GM10248 (cell line): ENCODE data around the gene MLLT1.

ENCODE experiments used
- CTCF ChIA-PET: fragments of 300-600 bp; sonication (Branson Sonifier 250); formaldehyde crosslinking; extraction: SDS; loops from one replicate; lab custom pipeline; 2021; ENCODE audit warnings: antibody characterized with exemption; lab: Yijun Ruan, JAX
- POLR2A ChIA-PET: fragments of 350-650 bp; sonication (Branson Sonifier 250); formaldehyde crosslinking; extraction: SDS; loops from one replicate; lab custom pipeline; 2020; ENCODE audit warnings: antibody characterized with exemption; lab: Yijun Ruan, JAX
- DNase-seq: peaks from one replicate; pipeline ENCODE4 v3.0.0; 2012; ENCODE audit errors: extremely low spot score
- TF ChIP-seq, protein P1 (sequence below): IDR thresholded peaks from 2 replicates; pipeline ENCODE4 v1.5.1; 2012; ENCODE audit warnings: mild to moderate bottlenecking, low read depth; ENCODE audit errors: extremely low read depth, missing control alignments, control extremely low read depth

The MLLT1 gene

DNA sequence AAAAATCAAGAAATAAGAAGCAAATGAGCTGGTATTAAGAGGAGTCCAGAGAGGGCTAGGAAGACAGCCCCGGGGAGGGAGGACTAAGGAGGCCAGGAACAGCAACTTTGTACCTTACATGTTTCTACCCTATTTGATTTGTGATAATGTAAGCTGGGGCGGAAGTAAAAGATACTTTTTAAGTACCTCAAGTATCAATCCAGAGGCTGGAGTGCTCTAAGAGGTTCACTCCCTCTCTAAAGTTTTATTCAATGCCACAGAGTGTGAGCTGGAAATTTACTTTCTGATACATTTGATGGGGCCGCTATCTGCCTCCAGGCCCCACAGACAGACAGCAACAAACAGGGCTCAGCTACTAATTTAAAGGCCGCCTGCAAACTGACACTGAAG is 11.4 kb downstream of the MLLT1 start:
- CTCF ChIA-PET = interaction anchor here (1.1 to 2.2 kb wide), 2 partner anchors 32 to 50 kb away, joined by 4 to 11 read pairs; no protein-coding TSS in a partner anchor
- TF ChIP-seq, protein P1, sequence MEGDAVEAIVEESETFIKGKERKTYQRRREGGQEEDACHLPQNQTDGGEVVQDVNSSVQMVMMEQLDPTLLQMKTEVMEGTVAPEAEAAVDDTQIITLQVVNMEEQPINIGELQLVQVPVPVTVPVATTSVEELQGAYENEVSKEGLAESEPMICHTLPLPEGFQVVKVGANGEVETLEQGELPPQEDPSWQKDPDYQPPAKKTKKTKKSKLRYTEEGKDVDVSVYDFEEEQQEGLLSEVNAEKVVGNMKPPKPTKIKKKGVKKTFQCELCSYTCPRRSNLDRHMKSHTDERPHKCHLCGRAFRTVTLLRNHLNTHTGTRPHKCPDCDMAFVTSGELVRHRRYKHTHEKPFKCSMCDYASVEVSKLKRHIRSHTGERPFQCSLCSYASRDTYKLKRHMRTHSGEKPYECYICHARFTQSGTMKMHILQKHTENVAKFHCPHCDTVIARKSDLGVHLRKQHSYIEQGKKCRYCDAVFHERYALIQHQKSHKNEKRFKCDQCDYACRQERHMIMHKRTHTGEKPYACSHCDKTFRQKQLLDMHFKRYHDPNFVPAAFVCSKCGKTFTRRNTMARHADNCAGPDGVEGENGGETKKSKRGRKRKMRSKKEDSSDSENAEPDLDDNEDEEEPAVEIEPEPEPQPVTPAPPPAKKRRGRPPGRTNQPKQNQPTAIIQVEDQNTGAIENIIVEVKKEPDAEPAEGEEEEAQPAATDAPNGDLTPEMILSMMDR = no peak
- no peak for DNase-seq
- POLR2A ChIA-PET = no interaction called here

DNA sequence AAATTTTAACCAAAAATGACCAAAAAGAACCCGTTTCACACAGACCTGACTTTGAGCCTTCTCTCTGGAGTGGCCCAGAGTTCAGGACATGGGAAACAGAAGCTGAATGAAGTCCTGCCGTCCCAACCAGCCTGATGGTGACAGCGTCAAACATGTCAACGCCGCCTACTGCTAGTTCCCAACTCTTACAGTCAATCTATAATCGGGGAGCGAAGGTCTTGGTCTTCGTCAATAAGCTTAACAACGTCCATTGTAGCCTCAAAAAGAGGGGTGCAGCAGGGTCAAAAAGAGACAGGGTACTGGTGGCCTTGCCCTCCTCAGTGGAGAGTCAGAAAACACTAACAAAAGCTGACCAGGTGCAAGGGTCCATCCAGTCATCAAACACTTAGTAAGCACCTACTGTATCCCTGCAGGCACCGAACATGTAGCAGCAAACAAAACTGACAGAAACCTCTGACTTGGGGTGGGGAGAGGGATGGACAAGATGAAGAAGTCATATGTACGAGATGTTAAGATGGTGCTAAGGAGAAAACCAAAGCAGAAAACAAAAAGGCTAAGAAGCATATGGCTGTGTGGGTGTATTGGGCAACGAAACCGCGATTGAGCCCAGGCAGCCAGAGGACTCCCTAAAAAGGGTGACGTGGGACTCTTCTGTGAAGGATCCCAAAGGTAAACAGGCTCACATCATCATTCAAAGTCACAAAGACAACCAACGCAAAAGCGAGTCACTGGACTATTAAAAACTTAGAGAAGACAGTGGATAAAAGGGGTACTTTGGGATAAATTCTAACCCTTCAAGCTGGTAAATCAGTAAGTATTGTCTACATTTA is 12.0 kb downstream of the MLLT1 start:
- CTCF ChIA-PET = interaction anchor here (0.7 to 2.2 kb wide), 3 partner anchors 32 to 49 kb away, joined by 3 to 11 read pairs (median 4); no protein-coding TSS in a partner anchor
- no peak for DNase-seq
- POLR2A ChIA-PET = no interaction called here
- TF ChIP-seq, protein P1 = no peak

DNA sequence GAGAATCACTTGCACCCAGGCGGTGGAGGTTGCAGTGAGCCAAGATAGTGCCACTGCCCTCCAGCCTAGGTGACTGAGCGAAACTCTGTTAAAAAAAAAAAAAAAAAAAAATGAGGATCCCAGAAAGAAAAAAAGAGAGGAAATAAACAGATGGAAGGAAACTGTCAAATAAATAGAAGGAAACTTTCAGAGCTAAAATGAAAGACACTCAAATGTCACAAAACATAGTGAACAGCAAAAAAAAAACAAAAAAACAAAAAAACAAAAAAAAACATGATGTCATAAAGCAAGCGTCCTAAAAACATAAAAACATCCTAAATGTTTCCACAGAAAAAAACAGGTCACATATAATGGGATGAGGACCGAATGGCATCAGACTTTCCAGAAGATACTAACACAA is 15.0 kb downstream of the MLLT1 start:
- POLR2A ChIA-PET = no interaction called here
- CTCF ChIA-PET = no interaction called here
- no peak for DNase-seq
- TF ChIP-seq, protein P1 = no peak

DNA sequence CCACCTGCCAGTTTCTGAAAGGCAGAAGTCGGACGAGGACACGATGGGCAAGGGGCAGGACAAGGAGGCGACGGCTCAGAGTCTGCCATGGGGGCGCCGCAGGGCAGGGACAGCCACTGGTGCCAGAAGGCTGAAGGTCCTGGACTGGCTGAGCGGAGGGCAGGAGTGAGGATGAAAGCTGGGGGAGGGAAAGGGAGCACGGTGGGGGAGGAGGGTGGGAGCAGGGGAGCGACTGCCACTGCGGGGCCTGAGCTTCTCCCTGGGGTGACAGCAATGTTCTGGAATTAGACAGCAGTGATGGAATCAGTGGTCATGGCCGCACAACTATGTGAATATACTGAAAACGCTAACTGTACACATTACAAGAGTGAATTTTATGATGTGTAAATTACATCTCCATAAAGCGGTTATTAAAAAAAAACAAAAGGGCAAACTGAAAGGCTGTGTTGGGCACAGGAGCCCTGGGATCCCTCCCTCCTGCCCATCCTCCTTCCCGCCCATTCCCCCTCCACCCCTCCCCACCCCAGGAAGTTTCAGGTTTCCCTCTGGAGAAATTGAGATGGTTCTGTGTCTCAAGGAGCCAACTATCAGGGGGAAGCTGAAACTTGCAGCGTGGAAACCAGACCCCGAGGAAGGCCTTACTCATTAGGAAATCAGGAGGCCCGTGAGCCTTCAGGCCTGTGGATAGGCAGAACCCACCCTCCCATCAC is 15.9 kb downstream of the MLLT1 start:
- ChIA-PET POLR2A (no interaction called here), CTCF (no interaction called here)
- TF ChIP-seq, protein P1 = no peak
- no peak for DNase-seq

DNA sequence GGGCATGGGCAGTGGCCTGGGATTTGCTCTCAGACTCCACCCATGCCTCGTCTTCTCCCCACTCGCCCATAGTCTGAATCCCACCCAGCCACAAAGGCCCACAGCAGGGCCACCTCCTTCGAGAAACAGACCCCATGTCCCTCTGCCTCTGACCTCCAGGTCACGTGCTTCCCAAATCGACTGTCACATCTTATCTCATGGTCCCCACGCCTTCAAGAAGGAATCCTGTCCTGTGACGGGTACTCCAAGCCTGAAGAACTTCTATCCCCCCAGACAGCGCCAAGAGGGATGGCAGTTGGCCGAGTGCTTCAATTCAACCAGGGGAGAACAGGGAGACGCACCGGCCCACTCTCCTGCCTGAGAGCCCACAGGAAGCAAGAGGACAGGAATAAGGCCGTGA is 16.5 kb downstream of the MLLT1 start:
- POLR2A ChIA-PET = no interaction called here
- DNase-seq = no peak
- TF ChIP-seq, protein P1 = no peak
- CTCF ChIA-PET = no interaction called here

DNA sequence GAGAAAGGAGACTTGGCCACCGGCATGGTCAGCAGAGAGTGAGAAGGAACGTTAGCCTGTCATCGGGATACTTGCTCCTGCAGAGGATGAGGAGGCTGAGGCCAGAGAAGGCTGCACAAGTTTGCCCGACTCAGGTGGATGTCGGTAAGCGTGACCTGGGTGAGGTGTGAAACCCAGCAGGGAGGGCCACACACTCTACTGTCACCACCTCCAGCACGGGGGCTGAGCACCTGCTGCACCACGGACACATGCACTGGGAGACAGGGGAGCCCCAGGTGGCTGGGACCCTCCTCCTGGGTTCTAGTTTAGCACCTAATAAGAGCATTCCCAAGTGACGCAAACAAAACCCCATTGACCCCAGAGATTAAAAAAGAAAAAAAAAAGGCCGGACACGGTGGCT is 17.3 kb downstream of the MLLT1 start:
- CTCF ChIA-PET = no interaction called here
- TF ChIP-seq, protein P1 = no peak
- POLR2A ChIA-PET = no interaction called here

More for the DNA sequence above, 17.3 kb downstream of the MLLT1 start:
- no peak for DNase-seq
